Stomach (tissue), 9 donors: ENCODE results near the gene MRPL24. TPM values are rescaled to one million over a fixed set of nuclear protein-coding genes. Genes with fewer than 3 reads are reported as not detected.
A peak's percentile ranks its signal among the peaks of the same experiment; 100 is the strongest.

Experiments used
- DNase-seq, 2 donors: peaks; one replicate each; pipeline versions ENCODE4 v3.0.0 to v3.0.0-alpha.2; 2013 to 2019
- H3K27ac ChIP-seq, 5 donors: fragments of 200-600 bp in 4 of 5; sonication (generic) in 4 of 5; one replicate each; pipeline ENCODE4 v1.5.1; 2013 to 2019; ENCODE audit warnings: mild to moderate bottlenecking in 1 of 5, moderate library complexity in 1 of 5
- H3K27me3 ChIP-seq, 3 donors: fragments of 200-600 bp; sonication (generic); one replicate each; pipeline ENCODE4 v1.5.1; 2017 to 2019; ENCODE audit warnings: mixed run types in 1 of 3
- H3K36me3 ChIP-seq, 4 donors: fragments of 200-600 bp; sonication (generic); 1 replicate in 3 of 4; 2 replicates in 1 of 4; pipeline ENCODE4 v1.5.1; 2016 to 2019
- H3K4me1 ChIP-seq, 4 donors: fragments of 200-600 bp; sonication (generic); one replicate each; pipeline ENCODE4 v1.5.1; 2016 to 2019
- H3K4me3 ChIP-seq, 4 donors: fragments of 200-600 bp; sonication (generic) in 3 of 4; one replicate each; pipeline ENCODE4 v1.5.1; 2016 to 2019; ENCODE audit warnings: mild to moderate bottlenecking in 1 of 4
- H3K9me3 ChIP-seq, 4 donors: fragments of 200-600 bp; sonication (generic); one replicate each; pipeline ENCODE4 v1.5.1; 2016 to 2019
- CTCF ChIP-seq, 7 experiments: fragments of 450-650 bp in 4 of 7; fragments of 200-600 bp in 3 of 7; sonication (generic) in 3 of 7; IDR thresholded peaks; one replicate each; pipeline ENCODE4 v1.5.1; 2016 to 2019; ENCODE audit warnings: antibody characterized with exemption in 7 of 7, control low read depth in 2 of 7, mild to moderate bottlenecking in 1 of 7
- EP300 ChIP-seq: sonication (generic); formaldehyde crosslinking; IDR thresholded peaks from one replicate; pipeline ENCODE4 v1.6.1; 2017; ENCODE audit warnings: antibody characterized with exemption
- POLR2A ChIP-seq, 4 donors: fragments of 450-650 bp; IDR thresholded peaks; one replicate each; pipeline ENCODE4 v1.6.1; 2016; ENCODE audit warnings: antibody characterized with exemption in 4 of 4, control low read depth in 2 of 4, mild to moderate bottlenecking in 1 of 4, moderate library complexity in 1 of 4
- POLR2AphosphoS5 ChIP-seq, 3 donors: sonication (generic); formaldehyde crosslinking; IDR thresholded peaks; one replicate each; pipeline ENCODE4 v1.6.1; 2016; ENCODE audit warnings: antibody characterized with exemption in 3 of 3
- WGBS, 5 donors: extraction: QIAGEN DNeasy Blood & Tissue Kit in 3 of 5; methylation state at CpG; one replicate each; pipeline versions ENCODE4 v1.1.5 to v1.1.7; 2013 to 2018; 5-methylcytosine and 5-hydroxymethylcytosine counted together
- intact Hi-C: fragments of 100-400 bp; cut with DNase I; formaldehyde crosslinking; loops from one replicate; pipeline ENCODE4 v1.15.1; 2023; ENCODE audit warnings: low total_unique reads
- polyA plus RNA-seq, 3 donors: library from polyadenylated mRNA; stranded (reverse); fragments of 200-250 nt; gene quantifications; one replicate each; pipeline ENCODE4 v1.2.3, GENCODE V29; 2013
- total RNA-seq, 5 donors: library from RNA; depleted of rRNA; stranded (reverse); fragments of >200 nt; gene quantifications; one replicate each; pipeline versions ENCODE4 v1.1.0 to v1.2.3, GENCODE V29; 2014 to 2016
- donor health status: healthy with polysubstance abuse.
- donor health status: Bipolar disorder and iron deficiency.
- donor health status: healthy.

The MRPL24 gene
- total and polyA plus RNA-seq, 8 donors = 15.6 to 113 (median 48.8) TPM

GRCh38 chr1:156733989-156734584 is 6.8 kb downstream of the MRPL24 start:
- WGBS, 5 donors = 87 to 95% (median 94%) methylated on average over 17 to 20 of the region's 20 CpGs
- Histone ChIP-seq H3K27me3 (no peaks in the 10 kb centered on the region), H3K9me3 (no peaks in the 10 kb centered on the region), H3K27ac (no peak overlapping the region), H3K4me1 (peaks cover 6 to 21% (median 15%) of the 10 kb centered on the region in 4 donors), H3K4me3 (no peak overlapping the region), H3K36me3 (peaks cover 23 to 66% (median 61%) of the 10 kb centered on the region in 4 donors)
- TF ChIP-seq EP300 (no peak), POLR2A (IDR thresholded peaks at IDR 0.05) (no peak), CTCF (IDR thresholded peaks at IDR 0.05) (no peak), POLR2AphosphoS5 (IDR thresholded peaks at IDR 0.05) (no peak)
- DNase-seq = no peak
- intact Hi-C loops = no loop called here

GRCh38 chr1:156728599-156729462 is 12.1 kb downstream of the MRPL24 start, which contains the start of gene ISG20L2:
Gene ISG20L2, minus strand, starts transcription at chr1:156728766. Its CDS starts 1,114 bp downstream, at chr1:156727652.
- H3K36me3 ChIP-seq = peaks cover 3 to 41% (median 35%) of the 10 kb centered on the region in 4 donors
- DNase-seq = peak; percentile 98 to 99
- peak; percentile 76 to 86 (median 82) for TF ChIP-seq POLR2AphosphoS5 (IDR thresholded peaks at IDR 0.05)
- no peak for TF ChIP-seq EP300
- peak in 1 of 4 donors; percentile 7 for TF ChIP-seq POLR2A (IDR thresholded peaks at IDR 0.05)
- peaks cover 36 to 64% (median 57%) of the 10 kb centered on the region in 4 donors for H3K4me1 ChIP-seq
- H3K27ac ChIP-seq = peak within 1 kb of the TSS; percentile 86 to 99 (median 99)
- WGBS, 5 donors = 1 to 3% (median 2%) methylated on average over 35 to 57 of the region's 57 CpGs
- H3K9me3 ChIP-seq = no peaks in the 10 kb centered on the region
- no peaks in the 10 kb centered on the region for H3K27me3 ChIP-seq
- intact Hi-C loops = loop anchor here (5.0 kb wide), 1 partner anchor 37 kb away; no protein-coding TSS in a partner anchor
- peak within 1 kb of the TSS; percentile 67 to 94 (median 78) for H3K4me3 ChIP-seq

GRCh38 chr1:156727926-156728598 is 12.8 kb downstream of the MRPL24 start, which contains the start of gene METTL25B:
Gene METTL25B, plus strand, starts transcription at chr1:156728469. Its CDS starts 636 bp downstream, at chr1:156729105.
- intact Hi-C loops = loop anchor here (5.0 kb wide), 1 partner anchor 36 kb away; no protein-coding TSS in a partner anchor
- peak within 1 kb of the TSS; percentile 67 to 94 (median 78) for H3K4me3 ChIP-seq
- H3K27ac ChIP-seq = peak within 1 kb of the TSS; percentile 86 to 99 (median 99)
- H3K9me3 ChIP-seq = no peaks in the 10 kb centered on the region
- peaks cover 36 to 67% (median 60%) of the 10 kb centered on the region in 4 donors for H3K4me1 ChIP-seq
- DNase-seq = peak; percentile 85 to 95
- peaks cover 11 to 41% (median 35%) of the 10 kb centered on the region in 4 donors for H3K36me3 ChIP-seq
- WGBS, 5 donors = 0 to 1% (median 1%) methylated on average over 38 to 46 of the region's 46 CpGs
- TF ChIP-seq CTCF (IDR thresholded peaks at IDR 0.05) (no peak), EP300 (no peak), POLR2A (IDR thresholded peaks at IDR 0.05) (peak in 1 of 4 donors; percentile 25), POLR2AphosphoS5 (IDR thresholded peaks at IDR 0.05) (peak; percentile 16 to 82 (median 80))
- no peaks in the 10 kb centered on the region for H3K27me3 ChIP-seq

GRCh38 chr1:156727492-156727891 is 13.4 kb downstream of the MRPL24 start:
- H3K27me3 ChIP-seq = no peaks in the 10 kb centered on the region
- intact Hi-C loops = loop anchor here (5.0 kb wide), 1 partner anchor 35 kb away; no protein-coding TSS in a partner anchor

More at GRCh38 chr1:156727492-156727891, 13.4 kb downstream of the MRPL24 start:
- peak overlapping the region in 4 of 5 donors; percentile 98 to 99 (median 99) for H3K27ac ChIP-seq
- peaks cover 36 to 67% (median 60%) of the 10 kb centered on the region in 4 donors for H3K4me1 ChIP-seq
- TF ChIP-seq CTCF (IDR thresholded peaks at IDR 0.05) (no peak), POLR2A (IDR thresholded peaks at IDR 0.05) (no peak), POLR2AphosphoS5 (IDR thresholded peaks at IDR 0.05) (no peak), EP300 (no peak)
- peaks cover 16 to 41% (median 36%) of the 10 kb centered on the region in 4 donors for H3K36me3 ChIP-seq
- 39 to 53% (median 44%) methylated on average over 7 of the region's 7 CpGs for WGBS, 5 donors
- H3K9me3 ChIP-seq = no peaks in the 10 kb centered on the region
- no peak for DNase-seq
- H3K4me3 ChIP-seq = peak overlapping the region; percentile 67 to 94 (median 78)
